Stimulated activated CD4-positive, alpha-beta T cell treated with anti-CD3 and anti-CD28 coated beads, TNF-alpha, amount 100 ng/mL, for 24 hours (primary cell): Measurements from ENCODE around the gene ASF1A.
"Not testable (repeated sequence)": the region's sequence is repeated elsewhere in the genome, so short reads cannot be mapped to it uniquely, and the experiment has no call there.

Source experiments
- DNase-seq, 3 experiments: peaks; one replicate each; pipeline ENCODE4 v3.0.0-alpha.2; 2020; ENCODE audit warnings: low read depth in 3 of 3

The ASF1A gene

DNA sequence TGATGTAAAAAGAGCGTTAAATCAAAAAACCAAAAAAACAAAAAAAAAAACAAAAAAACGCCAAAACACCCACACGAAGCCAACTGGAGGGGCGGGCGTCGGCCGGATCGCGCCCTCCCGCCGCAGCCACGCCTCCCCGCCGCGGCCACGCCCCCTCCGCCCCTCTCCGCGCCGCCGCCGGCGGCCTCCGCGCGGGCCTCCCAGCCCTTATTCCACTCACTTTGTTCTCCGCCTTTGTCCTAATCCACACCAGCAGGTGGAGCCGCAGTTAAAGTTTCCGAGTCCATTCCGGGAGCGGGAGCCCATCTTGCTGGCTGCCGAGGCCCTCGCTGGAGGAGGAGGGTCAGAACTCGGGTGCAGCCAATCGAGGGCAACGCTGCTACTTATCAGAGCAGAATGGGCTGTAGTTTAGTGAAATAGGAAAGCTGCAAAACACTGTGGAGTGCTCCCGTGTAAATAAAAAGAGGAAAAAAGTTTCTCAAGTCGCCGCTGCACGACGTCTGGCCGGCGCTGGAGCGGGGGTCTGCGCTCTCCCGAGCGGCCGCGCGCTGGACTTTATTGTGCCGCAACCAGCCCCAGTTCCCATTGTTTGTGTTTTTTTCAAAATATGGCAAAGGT lies at the start of gene ASF1A:
Gene ASF1A (plus strand): TSS at position 346 of the 618 bp plus-strand sequence. CDS start 262 bp downstream, at position 608.
- peak; percentile 86 to 93 (median 92) for DNase-seq

DNA sequence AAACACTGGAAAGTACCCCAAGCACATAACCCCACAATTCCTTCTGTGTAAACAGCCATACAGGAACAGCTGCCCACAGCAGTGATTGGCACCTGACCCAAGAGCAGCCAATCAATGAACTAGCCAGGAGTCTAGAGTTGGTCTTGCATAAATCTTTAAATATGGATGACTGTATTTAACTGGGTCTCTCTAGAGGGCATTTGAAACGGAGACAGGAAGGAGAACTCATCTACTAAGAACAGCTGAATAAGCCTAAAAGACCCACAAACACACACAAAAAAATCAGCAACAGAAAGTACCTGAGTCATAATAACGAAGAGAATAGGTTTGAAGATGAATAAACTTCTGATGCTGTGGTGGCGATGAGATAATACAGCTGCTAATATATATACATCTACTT lies 49.0 kb upstream of the ASF1A start:
- DNase-seq = no peak

DNA sequence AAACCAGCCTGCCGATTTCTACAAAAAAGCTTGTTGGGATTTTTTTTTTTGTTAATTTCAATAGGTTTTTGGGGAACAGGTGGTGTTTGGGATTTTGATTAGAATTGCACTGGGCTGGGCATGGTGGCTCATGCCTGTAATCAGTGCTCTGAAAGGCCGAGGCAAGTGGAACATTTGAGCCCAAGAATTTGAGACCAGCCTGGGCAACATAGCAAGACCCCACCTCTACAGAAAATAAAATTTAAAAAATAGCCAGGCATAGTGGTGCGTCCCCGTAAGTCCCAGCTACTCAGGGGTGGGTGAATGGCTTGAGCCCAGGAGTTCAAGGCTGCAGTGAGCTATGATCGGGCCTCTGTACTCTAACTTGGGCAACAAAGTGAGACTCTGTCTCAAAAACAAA lies 40.5 kb upstream of the ASF1A start:
- no peak for DNase-seq

DNA sequence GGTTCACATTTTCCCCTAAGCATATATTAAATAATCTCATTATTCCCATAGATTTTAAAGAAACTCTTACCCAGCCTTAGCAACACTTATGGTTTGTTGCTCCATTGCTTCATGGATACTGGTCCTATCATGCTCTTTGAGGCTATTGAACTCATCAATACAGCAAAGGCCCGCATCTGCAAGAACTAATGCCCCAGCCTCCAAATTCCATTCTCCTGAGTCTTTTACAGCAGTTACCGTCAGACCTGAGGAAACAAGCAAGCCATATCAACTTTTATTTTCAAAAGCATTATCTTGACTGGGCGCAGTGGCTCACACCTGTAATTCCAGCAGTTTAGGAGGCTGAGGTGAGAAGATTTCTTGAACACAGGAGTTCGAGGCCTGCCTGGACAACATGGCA lies 37.7 kb upstream of the ASF1A start:
- DNase-seq = no peak

DNA sequence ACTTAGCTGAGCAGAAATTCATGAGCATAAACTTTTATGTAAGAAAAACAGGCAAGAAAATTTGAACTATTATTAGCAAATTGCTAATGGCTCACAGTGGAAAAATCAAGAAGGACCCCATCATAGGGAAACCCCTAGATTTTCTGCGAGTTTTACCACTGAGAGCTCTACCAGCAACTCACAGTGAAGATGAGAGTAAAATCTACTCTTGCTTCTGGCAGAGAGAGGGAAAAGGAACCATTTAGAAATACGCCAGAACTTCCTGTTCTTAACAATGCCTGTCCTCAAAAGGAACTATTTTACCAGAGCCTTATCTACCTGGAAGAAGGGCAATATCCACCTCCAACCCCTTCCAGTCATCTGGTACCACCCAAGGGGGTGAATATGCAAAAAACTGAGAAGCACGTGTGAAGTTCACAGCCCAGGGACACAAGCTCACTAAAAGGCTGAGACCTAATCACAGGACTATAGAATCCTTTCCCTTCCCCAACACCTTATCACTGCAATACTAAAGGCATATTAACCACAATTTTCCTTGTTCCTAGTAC lies 34.4 kb upstream of the ASF1A start:
- no peak for DNase-seq

DNA sequence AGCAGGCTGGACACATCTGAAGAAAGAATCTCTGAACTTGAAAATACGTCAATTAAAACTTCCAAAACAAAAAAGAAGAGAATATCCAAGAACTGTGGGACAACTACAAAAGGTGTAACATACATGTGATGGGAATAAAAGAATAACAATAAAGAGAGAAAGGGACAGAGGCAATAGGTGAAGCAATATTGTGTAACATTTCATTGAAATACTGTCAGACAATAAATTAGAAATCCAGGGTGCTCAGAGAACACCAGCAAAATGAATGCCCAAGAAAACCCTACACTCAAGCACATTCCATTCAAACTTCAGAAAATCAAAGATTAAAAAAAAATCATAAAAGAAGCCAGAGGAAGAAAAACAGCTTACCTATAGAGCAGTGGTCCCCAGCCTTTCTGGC lies 33.6 kb upstream of the ASF1A start:
- no peak for DNase-seq

DNA sequence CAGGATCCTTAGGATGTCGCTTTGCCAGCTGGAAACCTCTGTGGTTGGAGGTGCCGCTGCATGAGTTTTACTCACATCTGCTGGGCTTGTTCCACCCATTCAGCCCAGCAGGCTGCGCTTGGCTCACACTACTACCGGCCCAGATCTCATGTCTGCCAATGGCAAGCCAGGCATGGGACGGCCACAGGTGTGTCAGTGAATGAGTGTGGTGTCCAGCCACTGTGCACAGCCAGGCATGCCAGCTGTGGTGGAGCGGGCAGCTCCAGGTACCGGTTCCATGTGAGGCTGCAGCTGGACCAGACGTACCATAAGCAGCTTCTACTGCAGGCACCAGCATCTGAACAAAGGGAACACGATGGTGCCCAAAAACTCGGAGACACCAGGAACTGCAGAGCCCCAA lies 33.1 kb upstream of the ASF1A start:
- no peak for DNase-seq

DNA sequence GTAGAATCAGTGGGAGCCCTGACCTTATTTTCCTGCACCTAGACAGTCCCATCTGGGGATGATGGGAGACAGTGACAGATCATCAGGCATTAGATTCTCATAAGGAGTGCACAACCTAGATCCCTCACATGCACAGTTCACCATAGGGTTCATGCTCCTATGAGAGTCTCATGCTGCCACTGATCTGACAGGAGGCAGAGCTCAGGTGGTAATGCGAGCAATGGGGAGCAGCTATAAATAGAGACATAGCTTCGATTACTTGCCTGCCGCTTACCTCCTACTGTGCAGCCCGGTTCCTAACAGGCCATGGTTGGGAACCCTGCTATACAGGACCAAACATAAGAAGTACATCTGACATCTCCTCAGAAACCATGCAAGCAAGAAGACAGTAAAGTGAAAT lies 31.5 kb upstream of the ASF1A start:
- no peak for DNase-seq

DNA sequence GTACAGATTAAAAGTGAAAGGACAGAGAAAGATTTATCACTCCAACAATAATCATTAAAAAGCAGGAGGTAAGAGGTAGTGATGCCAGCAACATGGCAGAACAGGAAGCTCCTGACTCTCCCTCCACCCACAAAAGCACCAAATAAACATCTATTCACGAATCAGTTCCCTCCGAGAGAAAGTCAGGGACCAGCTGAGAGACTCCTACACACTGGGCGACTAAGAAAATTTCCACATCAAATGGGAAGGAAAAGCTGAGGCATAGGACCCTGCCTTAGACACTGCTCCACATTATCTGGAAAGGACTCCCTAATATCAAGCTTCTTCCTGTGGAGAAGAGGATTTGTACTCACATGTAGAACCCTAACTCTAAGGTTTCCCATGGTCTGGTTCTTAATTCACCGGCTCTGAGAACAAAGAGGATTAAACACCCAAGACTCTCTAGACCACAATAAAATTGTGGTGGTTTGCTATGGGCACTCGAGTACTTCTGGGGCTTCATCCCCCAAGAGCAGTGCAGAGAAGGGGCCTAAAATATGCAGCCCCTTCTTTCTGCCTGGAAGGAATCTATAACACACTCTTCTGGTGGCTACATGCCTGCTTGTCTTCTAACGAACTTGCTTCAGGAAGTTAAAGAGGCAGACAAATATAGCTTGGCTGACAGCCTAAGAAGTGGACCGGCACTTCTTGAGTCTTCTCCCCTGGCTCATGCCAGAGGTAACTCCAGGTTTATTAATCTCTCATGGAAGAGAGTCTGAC lies 29.4 kb upstream of the ASF1A start:
- DNase-seq = no peak

DNA sequence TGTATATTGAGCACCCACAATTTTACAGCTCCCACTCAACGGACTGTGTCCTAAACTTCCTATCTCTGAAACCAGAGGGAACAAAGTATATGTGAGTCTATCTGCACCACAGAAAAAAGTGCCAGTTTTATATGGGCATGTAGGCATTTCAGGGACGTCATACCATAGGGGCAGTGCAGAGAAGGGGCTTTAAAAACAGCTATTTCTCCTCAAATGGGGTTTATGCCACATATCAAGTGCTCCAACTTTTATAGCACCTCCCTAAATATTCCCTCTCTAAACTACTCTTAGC lies 28.9 kb upstream of the ASF1A start:
- DNase-seq = no peak

DNA sequence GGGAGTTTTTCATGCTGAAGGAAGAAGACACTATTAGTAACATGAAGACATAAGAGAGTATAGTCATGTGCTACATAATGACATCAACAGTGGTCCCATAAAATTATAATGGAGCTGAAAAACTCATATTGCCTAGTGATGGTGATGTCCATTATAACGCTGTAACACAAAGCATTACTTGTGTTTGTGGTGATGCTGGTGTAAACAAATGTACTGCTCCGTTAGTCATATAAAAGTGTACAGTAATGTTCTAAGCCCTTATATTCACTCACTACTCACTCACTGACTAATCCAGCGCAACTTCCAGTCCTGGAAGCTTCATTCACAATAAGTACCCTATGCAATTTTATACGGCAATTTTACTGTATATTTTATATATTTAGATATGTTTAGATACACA lies 26.8 kb upstream of the ASF1A start:
- DNase-seq = no peak

DNA sequence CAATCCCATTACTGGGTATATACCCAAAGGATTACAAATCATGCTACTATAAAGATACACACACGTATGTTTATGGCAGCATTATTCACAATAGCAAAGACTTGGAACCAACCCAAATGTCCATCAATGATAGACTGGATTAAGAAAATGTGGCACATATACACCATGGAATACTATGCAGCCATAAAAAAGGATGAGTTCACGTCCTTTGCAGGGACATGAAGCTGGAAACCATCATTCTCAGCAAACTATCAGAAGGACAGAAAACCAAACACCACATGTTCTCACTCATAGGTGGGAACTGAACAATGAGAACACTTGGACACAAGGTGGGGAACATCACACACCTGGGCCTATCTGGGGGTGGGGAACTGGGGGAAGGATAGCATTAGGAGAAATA lies 25.1 kb upstream of the ASF1A start:
- not testable (repeated sequence) for DNase-seq

DNA sequence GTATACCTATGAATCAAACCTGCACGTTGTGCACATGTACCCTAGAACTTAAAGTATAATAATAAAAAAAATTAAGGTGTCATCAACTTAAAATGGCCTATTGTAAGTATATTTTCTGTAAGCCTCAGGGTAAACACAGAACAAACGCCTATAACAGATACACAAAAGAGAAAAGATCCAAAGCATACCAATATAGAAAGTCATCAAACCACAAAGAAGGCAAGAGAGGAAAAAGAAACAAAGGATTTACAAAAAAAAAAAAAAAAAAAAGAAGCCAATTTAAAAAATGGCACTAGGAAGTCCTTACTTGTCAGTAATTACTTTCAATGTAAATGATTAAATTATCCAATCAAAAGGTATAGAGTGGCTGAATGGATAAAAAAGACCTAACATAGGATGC lies 24.6 kb upstream of the ASF1A start:
- no peak for DNase-seq

DNA sequence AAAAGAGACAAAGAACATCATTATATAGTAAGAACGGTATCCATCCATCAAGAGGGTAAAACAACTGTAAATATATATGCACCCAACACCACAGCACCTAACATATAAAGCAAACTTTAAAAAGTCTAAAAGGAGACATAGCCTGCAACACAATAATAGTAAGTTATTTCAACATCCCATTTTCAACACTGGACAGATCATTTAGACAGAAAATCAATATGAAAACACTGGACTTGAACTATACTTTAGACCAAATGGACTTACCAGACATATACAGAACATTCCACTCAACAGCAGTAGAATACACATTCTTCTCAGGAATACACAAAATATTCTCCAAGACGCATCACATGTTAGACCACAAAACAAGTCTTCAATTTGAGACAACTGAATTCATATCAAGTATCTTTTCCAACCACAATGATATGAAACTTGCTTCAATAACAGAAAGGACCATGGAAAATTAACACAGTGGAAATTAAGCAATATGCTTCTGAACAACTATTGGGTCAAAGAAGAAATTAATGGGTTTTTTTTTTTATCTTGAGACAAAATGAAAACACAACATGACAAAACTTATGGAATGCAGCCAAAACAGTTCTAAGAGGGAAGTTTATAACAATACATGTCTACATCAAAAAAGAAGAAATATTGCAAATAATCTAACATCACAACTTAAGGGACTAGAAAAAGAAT lies 23.9 kb upstream of the ASF1A start:
- no peak for DNase-seq

DNA sequence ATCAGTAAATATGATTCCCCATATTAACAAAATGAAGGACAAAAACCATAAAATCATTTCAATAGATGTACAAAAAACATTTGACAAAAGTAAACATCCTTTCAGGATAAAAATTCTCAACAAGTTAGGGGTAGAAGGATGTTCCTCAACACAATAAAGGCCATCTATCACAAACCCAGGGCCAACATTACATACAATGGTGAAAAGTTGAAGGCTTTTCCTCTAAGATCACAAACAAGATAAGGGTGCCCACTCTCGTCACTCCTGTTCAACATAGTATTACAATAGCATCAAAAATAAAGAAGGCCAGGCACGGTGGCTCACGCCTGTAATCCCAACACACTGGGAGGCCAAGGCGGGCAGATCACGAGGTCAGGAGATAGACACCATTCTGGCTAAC lies 22.6 kb upstream of the ASF1A start:
- DNase-seq = no peak

DNA sequence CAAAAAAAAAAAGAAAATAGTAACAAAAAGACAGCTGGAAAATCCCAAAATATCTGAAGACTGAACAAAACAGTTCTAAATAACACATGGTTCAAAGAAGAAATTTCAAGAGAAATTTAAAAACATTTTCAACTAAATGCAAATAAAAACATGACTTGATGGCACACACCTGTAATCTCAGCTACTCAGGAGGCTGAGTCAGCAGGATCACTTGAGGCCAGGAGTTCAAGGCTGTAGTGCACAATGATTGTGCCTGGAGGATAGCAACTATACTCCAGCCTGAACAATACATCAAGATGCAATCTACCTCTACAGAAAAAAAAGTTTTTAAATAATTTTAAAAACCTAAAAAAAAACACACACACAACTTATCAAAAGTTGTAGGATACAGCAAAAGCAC lies 21.6 kb upstream of the ASF1A start:
- no peak for DNase-seq

DNA sequence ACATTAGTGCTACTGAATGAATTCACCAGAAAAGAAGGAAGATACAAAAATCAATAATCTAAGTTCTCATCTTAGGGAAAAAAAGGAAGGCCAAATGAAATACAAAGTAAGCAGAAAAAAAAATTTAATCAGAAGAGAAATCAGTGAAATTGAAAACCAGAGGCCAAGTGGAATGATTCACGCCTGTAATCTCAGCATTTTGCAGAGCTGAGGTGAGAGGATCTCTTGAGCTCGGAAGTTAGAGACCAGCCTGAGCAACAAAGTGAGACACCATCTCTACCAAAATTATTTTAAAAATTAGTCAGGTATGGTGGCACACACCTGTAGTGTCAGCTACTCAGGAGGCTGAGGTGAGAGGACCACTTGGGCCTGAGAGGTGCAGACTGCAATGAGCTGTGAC lies 21.2 kb upstream of the ASF1A start:
- DNase-seq = no peak

DNA sequence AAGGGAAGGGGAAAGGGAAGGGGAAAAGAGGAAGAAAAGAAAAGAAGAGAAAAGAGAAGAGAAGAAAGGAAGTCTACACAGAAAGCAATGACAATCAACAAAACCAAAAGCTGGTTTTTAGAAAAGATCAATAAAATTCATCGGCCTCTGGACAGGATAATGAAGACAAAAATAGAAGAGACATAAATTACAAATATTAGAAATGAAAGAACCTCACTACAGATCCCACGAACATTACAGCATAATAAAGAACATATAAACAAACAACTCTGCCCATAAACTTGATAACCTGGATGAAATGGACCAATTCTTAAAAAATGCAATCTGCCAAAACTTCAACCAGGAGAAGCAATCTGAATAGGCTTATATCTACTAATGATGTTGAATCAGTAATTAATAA lies 20.7 kb upstream of the ASF1A start:
- DNase-seq = no peak

DNA sequence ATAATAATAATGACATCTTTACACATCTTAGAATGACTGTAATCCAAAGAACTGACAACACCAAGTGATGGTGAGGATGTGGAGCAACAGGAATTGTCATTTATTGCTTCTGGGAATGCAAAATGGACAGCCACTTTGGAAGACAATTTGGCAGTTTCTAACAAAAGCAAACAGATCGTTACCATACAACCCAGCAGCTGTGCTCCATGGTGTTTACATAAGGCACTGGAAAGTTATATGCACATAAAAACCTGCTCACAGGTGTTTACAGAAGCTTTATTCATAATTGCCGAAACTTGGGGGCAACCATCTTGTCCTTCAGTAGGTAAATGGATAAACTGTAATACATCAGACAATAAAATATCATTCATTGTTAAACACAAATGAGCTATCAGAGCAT lies 18.3 kb upstream of the ASF1A start:
- no peak for DNase-seq

DNA sequence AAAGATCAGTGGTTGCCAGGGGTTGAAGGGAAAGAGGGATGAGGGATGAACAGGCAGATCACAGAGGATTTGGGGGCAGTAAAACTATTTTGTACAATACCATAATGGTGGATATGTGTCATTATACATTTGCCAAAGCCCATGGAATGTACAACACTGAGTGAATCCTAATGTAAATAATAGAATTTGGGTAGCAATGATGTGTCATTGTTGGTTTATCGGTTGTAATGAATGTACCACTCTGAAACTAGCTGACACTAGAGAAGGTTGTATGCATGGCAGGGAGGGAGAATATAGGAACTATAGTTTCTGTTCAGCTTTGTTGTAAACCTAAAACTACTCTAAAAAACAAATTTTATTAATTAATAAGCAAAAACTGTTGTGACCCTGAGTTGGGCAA lies 17.8 kb upstream of the ASF1A start:
- no peak for DNase-seq

DNA sequence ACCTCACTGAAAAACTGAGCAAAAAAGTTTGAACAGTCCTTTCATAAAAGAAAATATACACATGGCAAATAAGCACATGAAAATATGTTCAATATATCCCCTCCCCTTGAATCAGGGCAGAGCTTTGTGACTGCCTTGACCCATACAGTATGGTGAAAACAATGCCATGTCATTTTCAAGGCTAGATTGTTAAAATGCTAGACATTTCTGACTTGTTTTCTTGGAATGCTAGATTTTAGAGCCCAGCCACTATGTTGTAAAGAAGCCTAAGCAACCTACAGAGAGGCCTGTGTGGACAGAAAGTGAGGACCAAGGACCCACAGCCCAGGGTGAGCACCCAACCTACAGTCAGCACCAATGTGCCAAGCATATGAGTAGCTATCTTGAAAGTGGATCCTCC lies 17.1 kb upstream of the ASF1A start:
- no peak for DNase-seq

DNA sequence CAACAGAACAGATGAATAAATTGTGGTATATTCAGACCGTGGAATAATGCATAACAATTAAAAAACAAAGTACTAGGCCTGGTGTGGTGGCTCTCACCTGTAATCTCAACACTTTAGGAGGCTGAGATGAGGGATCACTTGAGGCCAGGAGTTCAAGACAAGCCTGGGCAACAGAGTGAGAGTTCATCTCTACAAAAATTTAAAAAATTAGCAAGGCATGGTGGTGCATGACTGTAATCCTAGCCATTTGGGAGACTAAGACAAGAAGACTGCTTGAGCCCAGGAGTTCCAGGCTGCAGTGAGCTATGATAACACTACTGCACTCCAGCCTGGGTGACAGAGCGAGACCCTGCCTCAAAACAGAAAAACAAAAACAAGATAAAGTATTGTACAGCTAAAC lies 16.1 kb upstream of the ASF1A start:
- no peak for DNase-seq
